Fibroblast of lung (primary cell): ENCODE measurements around the gene TOX2.

Experiments used
- CTCF ChIP-seq, 2 donors: IDR thresholded peaks in 1 of 2; conservative IDR thresholded peaks in 1 of 2; 1 replicate in 1 of 2; 2 replicates in 1 of 2; pipeline ENCODE4 v1.5.1; 2011 to 2012; ENCODE audit warnings: low read length in 2 of 2, control low read depth in 1 of 2, inconsistent platforms in 1 of 2, low read depth in 1 of 2, mild to moderate bottlenecking in 1 of 2
- EZH2 ChIP-seq: IDR thresholded peaks from 2 replicates; pipeline ENCODE4 v1.5.1; 2012; ENCODE audit warnings: low read length, control low read depth, mild to moderate bottlenecking; ENCODE audit errors: missing control alignments

- TF ChIP-seq EZH2 (no peak), CTCF (conservative IDR thresholded peaks at IDR 0.05 in 1 of 2, IDR thresholded peaks at IDR 0.05 in 1 of 2; ENCODE audit: low read depth in 1 of 2, low read length in 2 of 2) (no peak)
Measured at GRCh38 chr20:44035924-44036323, 121.3 kb downstream of the TOX2 start.
